CD4-positive, alpha-beta memory T cell (primary cell): ENCODE measurements around the gene PNMA8C. TPM values are rescaled to one million over a fixed set of nuclear protein-coding genes. Genes with fewer than 3 reads are reported as not detected.

ENCODE experiments used
- CTCF ChIA-PET: fragments of 350-600 bp; sonication (Branson Sonifier 250); formaldehyde crosslinking; loops from one replicate; lab custom pipeline; 2021; ENCODE audit warnings: inconsistent platforms; ENCODE audit not compliant: partially characterized antibody; lab: Charles Lee
- POLR2A ChIA-PET: fragments of 350-600 bp; sonication (Branson Sonifier 250); formaldehyde crosslinking; loops from one replicate; lab custom pipeline; 2021; ENCODE audit not compliant: partially characterized antibody; lab: Charles Lee
- DNase-seq, 5 donors: peaks; one replicate each; pipeline versions ENCODE4 v3.0.0 to v3.0.0-alpha.2; 2020 to 2022; ENCODE audit warnings: mixed read lengths in 1 of 5
- H3K27ac ChIP-seq: one replicate; pipeline ENCODE4 v1.7.0; 2013; ENCODE audit warnings: low read depth, low read length
- H3K27me3 ChIP-seq: 2 replicates; pipeline ENCODE4 v1.7.0; 2013; ENCODE audit warnings: mild to moderate bottlenecking, low read length, moderate library complexity; ENCODE audit not compliant: insufficient read depth
- H3K36me3 ChIP-seq: 2 replicates; pipeline ENCODE4 v1.7.0; 2013; ENCODE audit warnings: mild to moderate bottlenecking, low read length, moderate library complexity; ENCODE audit not compliant: insufficient read depth
- H3K4me1 ChIP-seq: 2 replicates; pipeline ENCODE4 v1.7.0; 2013; ENCODE audit warnings: mild to moderate bottlenecking, low read length, moderate library complexity; ENCODE audit not compliant: insufficient read depth
- H3K4me3 ChIP-seq, 2 donors: one replicate each; pipeline ENCODE4 v1.7.0; 2013; ENCODE audit warnings: low read length in 2 of 2, mild to moderate bottlenecking in 1 of 2
- H3K9me3 ChIP-seq, 2 donors: one replicate each; pipeline ENCODE4 v1.7.0; 2013; ENCODE audit warnings: low read length in 2 of 2, control low read depth in 1 of 2; ENCODE audit not compliant: control insufficient read depth in 1 of 2
- H3K27ac Mint-ChIP-seq, 7 donors: one replicate each; pipeline ENCODE4 v1.8.0; 2020 to 2021; ENCODE audit warnings: mixed read lengths in 7 of 7, mild to moderate bottlenecking in 6 of 7, inconsistent platforms in 3 of 7, moderate library complexity in 3 of 7
- H3K27me3 Mint-ChIP-seq, 2 donors: one replicate each; pipeline ENCODE4 v1.8.0; 2020 to 2021; ENCODE audit warnings: mixed read lengths in 2 of 2
- H3K36me3 Mint-ChIP-seq, 2 donors: one replicate each; pipeline ENCODE4 v1.8.0; 2020 to 2021; ENCODE audit warnings: mixed read lengths in 2 of 2, inconsistent platforms in 1 of 2, mild to moderate bottlenecking in 1 of 2
- H3K4me1 Mint-ChIP-seq, 4 donors: one replicate each; pipeline ENCODE4 v1.8.0; 2020 to 2021; ENCODE audit warnings: mixed read lengths in 4 of 4, mild to moderate bottlenecking in 1 of 4
- H3K4me3 Mint-ChIP-seq, 8 donors: one replicate each; pipeline ENCODE4 v1.8.0; 2020 to 2021; ENCODE audit warnings: mixed read lengths in 8 of 8, mild to moderate bottlenecking in 7 of 8, moderate library complexity in 6 of 8, inconsistent platforms in 3 of 8
- H3K9me3 Mint-ChIP-seq, 8 donors: one replicate each; pipeline ENCODE4 v1.8.0; 2020 to 2021; ENCODE audit warnings: mixed read lengths in 8 of 8, mild to moderate bottlenecking in 5 of 8, inconsistent platforms in 3 of 8, moderate library complexity in 1 of 8
- intact Hi-C: fragments of 100-400 bp; cut with micrococcal nuclease; formaldehyde crosslinking; loops from one replicate; pipeline ENCODE4 v1.15.1; 2023
- polyA plus RNA-seq, 2 donors: library from polyadenylated mRNA; unstranded; fragments of 300-500 nt; fragmentation: Illumina TruSeq; gene quantifications; one replicate each; pipeline ENCODE4 v1.2.3, GENCODE V29; 2021
- total RNA-seq, 2 experiments: library from RNA; stranded (reverse); gene quantifications; one replicate each; pipeline ENCODE4 v1.2.3, GENCODE V29; 2021

The PNMA8C gene
- total and polyA plus RNA-seq, 4 experiments from 2014 or later: not detected

GRCh38 chr19:46384396-46384795 is 44.3 kb downstream of the PNMA8C start:
- no peak for DNase-seq
- H3K36me3 ChIP-seq: peaks cover 52% of the 10 kb centered on the region
- intact Hi-C loops: no loop called here
- H3K4me1 ChIP-seq: no peaks in the 10 kb centered on the region
- H3K4me3 ChIP-seq: no peak overlapping the region
- H3K36me3 Mint-ChIP-seq: peaks cover 64 to 74% of the 10 kb centered on the region in 2 donors
- H3K27ac ChIP-seq: no peak overlapping the region
- H3K27ac Mint-ChIP-seq: no peak overlapping the region
- ChIA-PET CTCF (interaction anchor here (1.8 kb wide), 1 partner anchor 10 kb away, joined by 6 read pairs; no protein-coding TSS in a partner anchor), POLR2A (no interaction called here)
- no peaks in the 10 kb centered on the region for H3K27me3 Mint-ChIP-seq
- H3K4me1 Mint-ChIP-seq: peaks cover 0 to 5% (median 0%) of the 10 kb centered on the region in 4 donors
- H3K9me3 ChIP-seq: no peaks in the 10 kb centered on the region
- peaks cover 0 to 2% (median 0%) of the 10 kb centered on the region in 8 donors for H3K9me3 Mint-ChIP-seq
- H3K4me3 Mint-ChIP-seq: no peak overlapping the region
- H3K27me3 ChIP-seq: no peaks in the 10 kb centered on the region

- H3K27ac ChIP-seq: no peak overlapping the region
- no peak overlapping the region for H3K4me3 ChIP-seq
- Mint-ChIP-seq H3K27me3 (no peaks in the 10 kb centered on the region), H3K27ac (no peak overlapping the region), H3K4me3 (no peak overlapping the region), H3K9me3 (no peaks in the 10 kb centered on the region), H3K36me3 (peaks cover 63 to 74% of the 10 kb centered on the region in 2 donors), H3K4me1 (peaks cover 0 to 5% (median 0%) of the 10 kb centered on the region in 4 donors)
- intact Hi-C loops: no loop called here
- H3K9me3 ChIP-seq: no peaks in the 10 kb centered on the region
- peaks cover 52% of the 10 kb centered on the region for H3K36me3 ChIP-seq
- POLR2A ChIA-PET: no interaction called here
- H3K4me1 ChIP-seq: no peaks in the 10 kb centered on the region
- H3K27me3 ChIP-seq: no peaks in the 10 kb centered on the region
- CTCF ChIA-PET: no interaction called here
- DNase-seq: no peak
Measured at GRCh38 chr19:46383846-46384245, 44.9 kb downstream of the PNMA8C start.

- H3K4me1 Mint-ChIP-seq: peaks cover 0 to 5% (median 0%) of the 10 kb centered on the region in 4 donors
- H3K36me3 ChIP-seq: peaks cover 47% of the 10 kb centered on the region
- no peak overlapping the region for H3K4me3 ChIP-seq
- H3K27me3 ChIP-seq: no peaks in the 10 kb centered on the region
- no peak overlapping the region for H3K27ac ChIP-seq
- no peaks in the 10 kb centered on the region for H3K27me3 Mint-ChIP-seq
- H3K4me3 Mint-ChIP-seq: no peak overlapping the region
- no peaks in the 10 kb centered on the region for H3K4me1 ChIP-seq
- ChIA-PET CTCF (interaction anchor here (1.0 kb wide), 1 partner anchor 103 kb away, joined by 3 read pairs; no protein-coding TSS in a partner anchor), POLR2A (no interaction called here)
- no peaks in the 10 kb centered on the region for H3K9me3 Mint-ChIP-seq
- no peak overlapping the region for H3K27ac Mint-ChIP-seq
- no peaks in the 10 kb centered on the region for H3K9me3 ChIP-seq
- DNase-seq: no peak
- H3K36me3 Mint-ChIP-seq: peaks cover 60 to 68% of the 10 kb centered on the region in 2 donors
- intact Hi-C loops: no loop called here
Measured at GRCh38 chr19:46383171-46383815, 45.4 kb downstream of the PNMA8C start.

- peaks cover 65 to 69% of the 10 kb centered on the region in 2 donors for H3K36me3 Mint-ChIP-seq
- peaks cover 0 to 7% (median 2%) of the 10 kb centered on the region in 4 donors for H3K4me1 Mint-ChIP-seq
- no peaks in the 10 kb centered on the region for H3K27me3 Mint-ChIP-seq
- intact Hi-C loops: no loop called here
- no peaks in the 10 kb centered on the region for H3K9me3 Mint-ChIP-seq
- no peaks in the 10 kb centered on the region for H3K9me3 ChIP-seq
- H3K36me3 ChIP-seq: peaks cover 50% of the 10 kb centered on the region
- H3K27ac Mint-ChIP-seq: peak overlapping the region in 2 of 7 donors; percentile 14 to 18
- H3K4me3 ChIP-seq: no peak overlapping the region
- H3K4me1 ChIP-seq: no peaks in the 10 kb centered on the region
- H3K4me3 Mint-ChIP-seq: no peak overlapping the region
- H3K27ac ChIP-seq: no peak overlapping the region
- ChIA-PET POLR2A (no interaction called here), CTCF (interaction anchor here (0.7 to 1.6 kb wide), 3 partner anchors 13 to 27 kb away, joined by 3 to 4 read pairs (median 3); no protein-coding TSS in a partner anchor)
- no peaks in the 10 kb centered on the region for H3K27me3 ChIP-seq
- DNase-seq: no peak
Measured at GRCh38 chr19:46381756-46382345, 46.9 kb downstream of the PNMA8C start.

- Mint-ChIP-seq H3K27ac (no peak overlapping the region), H3K36me3 (peaks cover 66 to 69% of the 10 kb centered on the region in 2 donors), H3K9me3 (no peaks in the 10 kb centered on the region), H3K4me1 (peaks cover 0 to 7% (median 2%) of the 10 kb centered on the region in 4 donors), H3K27me3 (no peaks in the 10 kb centered on the region), H3K4me3 (no peak overlapping the region)
- H3K4me1 ChIP-seq: no peaks in the 10 kb centered on the region
- no peak overlapping the region for H3K27ac ChIP-seq
- DNase-seq: no peak
- ChIA-PET POLR2A (no interaction called here), CTCF (interaction anchor here (0.7 to 1.6 kb wide), 2 partner anchors 13 to 26 kb away, joined by 3 to 4 read pairs; no protein-coding TSS in a partner anchor)
- H3K36me3 ChIP-seq: peaks cover 55% of the 10 kb centered on the region
- H3K9me3 ChIP-seq: no peaks in the 10 kb centered on the region
- no peak overlapping the region for H3K4me3 ChIP-seq
- intact Hi-C loops: no loop called here
- no peaks in the 10 kb centered on the region for H3K27me3 ChIP-seq
Measured at GRCh38 chr19:46381346-46381745, 47.4 kb downstream of the PNMA8C start.

- Mint-ChIP-seq H3K4me1 (peaks cover 0 to 9% (median 2%) of the 10 kb centered on the region in 4 donors), H3K9me3 (no peaks in the 10 kb centered on the region), H3K27ac (peak overlapping the region in 3 of 7 donors; percentile 9 to 74 (median 38)), H3K27me3 (no peaks in the 10 kb centered on the region), H3K4me3 (no peak overlapping the region), H3K36me3 (peaks cover 68 to 71% of the 10 kb centered on the region in 2 donors)
- H3K36me3 ChIP-seq: peaks cover 61% of the 10 kb centered on the region
- H3K27ac ChIP-seq: no peak overlapping the region
- no peaks in the 10 kb centered on the region for H3K4me1 ChIP-seq
- no peaks in the 10 kb centered on the region for H3K27me3 ChIP-seq
- H3K9me3 ChIP-seq: no peaks in the 10 kb centered on the region
- no peak overlapping the region for H3K4me3 ChIP-seq
- intact Hi-C loops: no loop called here
- CTCF ChIA-PET: no interaction called here
- POLR2A ChIA-PET: no interaction called here
- DNase-seq: no peak
Measured at GRCh38 chr19:46380690-46381089, 48.0 kb downstream of the PNMA8C start.

- H3K27ac ChIP-seq: no peak overlapping the region
- no peak overlapping the region for H3K4me3 ChIP-seq
- peaks cover 43% of the 10 kb centered on the region for H3K36me3 ChIP-seq
- Mint-ChIP-seq H3K27ac (peak overlapping the region in 1 of 7 donors; percentile 46), H3K27me3 (no peaks in the 10 kb centered on the region), H3K4me3 (no peak overlapping the region), H3K36me3 (peaks cover 53 to 56% of the 10 kb centered on the region in 2 donors), H3K9me3 (no peaks in the 10 kb centered on the region), H3K4me1 (peaks cover 0 to 9% (median 3%) of the 10 kb centered on the region in 4 donors)
- POLR2A ChIA-PET: no interaction called here
- H3K4me1 ChIP-seq: no peaks in the 10 kb centered on the region
- DNase-seq: no peak
- CTCF ChIA-PET: interaction anchor here (1.0 to 1.5 kb wide), 2 partner anchors 10 to 18 kb away, joined by 3 to 5 read pairs; no protein-coding TSS in a partner anchor
- no peaks in the 10 kb centered on the region for H3K27me3 ChIP-seq
- intact Hi-C loops: no loop called here
- no peaks in the 10 kb centered on the region for H3K9me3 ChIP-seq
Measured at GRCh38 chr19:46378268-46378667, 50.5 kb downstream of the PNMA8C start.
